Esophagus squamous epithelium (tissue), 4 donors: ENCODE measurements around the gene ATPAF1.

Experiments used
- CTCF ChIP-seq, 6 experiments: fragments of 450-650 bp in 4 of 6; fragments of 200-600 bp in 2 of 6; sonication (generic) in 2 of 6; IDR thresholded peaks; one replicate each; pipeline ENCODE4 v1.5.1; 2016 to 2019; ENCODE audit warnings: antibody characterized with exemption in 6 of 6, mild to moderate bottlenecking in 4 of 6, moderate library complexity in 4 of 6
- POLR2A ChIP-seq, 4 donors: fragments of 450-650 bp; IDR thresholded peaks; one replicate each; pipeline ENCODE4 v1.6.1; 2017; ENCODE audit warnings: antibody characterized with exemption in 4 of 4, mild to moderate bottlenecking in 4 of 4, moderate library complexity in 3 of 4

DNA sequence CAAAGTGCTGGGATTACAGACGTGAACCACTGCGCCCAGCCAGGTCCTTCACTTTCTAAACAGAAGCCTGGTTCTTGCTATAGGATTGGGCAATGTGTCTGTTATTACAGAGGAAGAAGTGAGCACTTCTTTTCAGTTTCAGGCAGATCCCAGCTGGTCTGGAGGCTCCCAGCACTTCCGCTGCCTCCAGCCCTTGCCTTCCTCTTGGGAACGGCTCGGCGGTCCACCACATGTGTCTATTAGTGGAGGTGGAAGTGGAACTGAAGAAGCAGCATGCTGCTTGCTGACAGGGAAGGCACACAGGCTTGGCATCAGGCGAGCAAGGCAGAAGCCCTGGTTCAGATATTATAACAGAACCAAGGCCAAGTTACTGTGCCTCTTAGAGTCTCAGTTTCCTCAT, 81.1 kb downstream of the ATPAF1 start:
- TF ChIP-seq CTCF (IDR thresholded peaks at IDR 0.05), result no peak
- no peak for TF ChIP-seq POLR2A (IDR thresholded peaks at IDR 0.05)
